Stimulated activated effector memory CD8-positive, alpha-beta T cell treated with anti-CD3 and anti-CD28 coated beads, Interleukin-12 subunit alpha, Interleukin-12 subunit beta, amount 100 ng/mL, for 72 hours (primary cell): Measurements from ENCODE around the gene ZNF136.

Source experiments
- ATAC-seq: fragments of 150-1000 bp; cut with Tn5 transposase; 2 replicates; pipeline ENCODE4 v1.10.0; 2021
- DNase-seq, 2 donors: peaks; one replicate each; pipeline ENCODE4 v3.0.0; 2021 to 2022; ENCODE audit warnings: low spot score in 2 of 2
- H3K27ac Mint-ChIP-seq: one replicate; pipeline ENCODE4 v1.8.0; 2022; ENCODE audit warnings: mild to moderate bottlenecking, mixed read lengths
- H3K36me3 Mint-ChIP-seq: one replicate; pipeline ENCODE4 v1.8.0; 2022; ENCODE audit warnings: mild to moderate bottlenecking, mixed read lengths
- H3K4me1 Mint-ChIP-seq: one replicate; pipeline ENCODE4 v1.8.0; 2022; ENCODE audit warnings: mixed read lengths
- H3K4me3 Mint-ChIP-seq: one replicate; pipeline ENCODE4 v1.8.0; 2022; ENCODE audit warnings: mild to moderate bottlenecking, mixed read lengths
- H3K9me3 Mint-ChIP-seq: one replicate; pipeline ENCODE4 v1.8.0; 2022; ENCODE audit warnings: mixed read lengths

ZNF136 gene

GRCh38 chr19:12159773-12160414 lies 3.0 kb upstream of the ZNF136 start:
- ATAC-seq, result no peak
- H3K9me3 Mint-ChIP-seq, result no peaks in the 10 kb centered on the region

GRCh38 chr19:12162513-12162881 lies 399 bp upstream of the ZNF136 start:
- Mint-ChIP-seq H3K4me3 (peak overlapping the region; percentile 99), H3K4me1 (peaks cover 33% of the 10 kb centered on the region), H3K36me3 (peaks cover 36% of the 10 kb centered on the region), H3K9me3 (no peaks in the 10 kb centered on the region), H3K27ac (peak overlapping the region; percentile 100)
- DNase-seq (no peak), ATAC-seq (peak; percentile 1)

More at GRCh38 chr19:12159773-12160414, 3.0 kb upstream of the ZNF136 start:
- Mint-ChIP-seq H3K4me1 (peaks cover 18% of the 10 kb centered on the region), H3K4me3 (no peak overlapping the region), H3K36me3 (peaks cover 16% of the 10 kb centered on the region), H3K27ac (no peak overlapping the region)
- DNase-seq, result no peak

GRCh38 chr19:12163826-12164225 lies 930 bp downstream of the ZNF136 start:
- ATAC-seq (no peak), DNase-seq (no peak)
- Mint-ChIP-seq H3K4me3 (peak overlapping the region; percentile 99), H3K4me1 (peaks cover 33% of the 10 kb centered on the region), H3K27ac (peak overlapping the region; percentile 100), H3K36me3 (peaks cover 48% of the 10 kb centered on the region), H3K9me3 (no peaks in the 10 kb centered on the region)

- H3K36me3 Mint-ChIP-seq, result peaks cover 76% of the 10 kb centered on the region
- H3K4me1 Mint-ChIP-seq, result peaks cover 33% of the 10 kb centered on the region
- H3K4me3 Mint-ChIP-seq, result no peak overlapping the region
- ATAC-seq (no peak), DNase-seq (no peak)
- H3K27ac Mint-ChIP-seq, result peak overlapping the region; percentile 61
- H3K9me3 Mint-ChIP-seq, result no peaks in the 10 kb centered on the region
These were observed 3.7 kb downstream of the ZNF136 start for GRCh38 chr19:12166626-12167025.

GRCh38 chr19:12180377-12180776 lies 17.5 kb downstream of the ZNF136 start:
- H3K4me1 Mint-ChIP-seq, result peaks cover 12% of the 10 kb centered on the region
- DNase-seq, result no peak
- H3K27ac Mint-ChIP-seq, result no peak overlapping the region
- H3K9me3 Mint-ChIP-seq, result peaks cover 9% of the 10 kb centered on the region
- no peak overlapping the region for H3K4me3 Mint-ChIP-seq
- no peak for ATAC-seq
- peaks cover 48% of the 10 kb centered on the region for H3K36me3 Mint-ChIP-seq

- Mint-ChIP-seq H3K9me3 (peaks cover 25% of the 10 kb centered on the region), H3K4me3 (no peak overlapping the region), H3K27ac (no peak overlapping the region), H3K4me1 (no peaks in the 10 kb centered on the region), H3K36me3 (peaks cover 76% of the 10 kb centered on the region)
- DNase-seq (no peak), ATAC-seq (no peak)
These were observed 24.7 kb downstream of the ZNF136 start for GRCh38 chr19:12187625-12188024.

GRCh38 chr19:12194827-12195731 lies 32.2 kb downstream of the ZNF136 start:
- ATAC-seq (peak; percentile 37), DNase-seq (peak in 1 of 2 donors; percentile 51)
- H3K27ac Mint-ChIP-seq, result no peak overlapping the region
- H3K9me3 Mint-ChIP-seq, result peaks cover 19% of the 10 kb centered on the region
- peak overlapping the region; percentile 34 for H3K4me3 Mint-ChIP-seq
- H3K4me1 Mint-ChIP-seq, result no peaks in the 10 kb centered on the region
- H3K36me3 Mint-ChIP-seq, result peaks cover 17% of the 10 kb centered on the region

- no peak for DNase-seq
- Mint-ChIP-seq H3K9me3 (peaks cover 20% of the 10 kb centered on the region), H3K4me3 (no peak overlapping the region), H3K27ac (no peak overlapping the region), H3K4me1 (no peaks in the 10 kb centered on the region), H3K36me3 (peaks cover 6% of the 10 kb centered on the region)
- no peak for ATAC-seq
These were observed 35.2 kb downstream of the ZNF136 start for GRCh38 chr19:12198136-12198535.

GRCh38 chr19:12199757-12200419 lies 37.0 kb downstream of the ZNF136 start:
- DNase-seq, result no peak
- Mint-ChIP-seq H3K4me3 (no peak overlapping the region), H3K27ac (no peak overlapping the region), H3K36me3 (peaks cover 6% of the 10 kb centered on the region), H3K4me1 (no peaks in the 10 kb centered on the region), H3K9me3 (peaks cover 25% of the 10 kb centered on the region)
- no peak for ATAC-seq

- H3K4me3 Mint-ChIP-seq, result no peak overlapping the region
- peaks cover 28% of the 10 kb centered on the region for H3K9me3 Mint-ChIP-seq
- no peaks in the 10 kb centered on the region for H3K4me1 Mint-ChIP-seq
- no peaks in the 10 kb centered on the region for H3K36me3 Mint-ChIP-seq
- no peak overlapping the region for H3K27ac Mint-ChIP-seq
- ATAC-seq (peak; percentile 74), DNase-seq (peak in 1 of 2 donors; percentile 52)
These were observed 39.4 kb downstream of the ZNF136 start for GRCh38 chr19:12202250-12202649.

- DNase-seq (no peak), ATAC-seq (no peak)
- Mint-ChIP-seq H3K4me3 (no peak overlapping the region), H3K4me1 (no peaks in the 10 kb centered on the region), H3K36me3 (no peaks in the 10 kb centered on the region), H3K9me3 (peaks cover 35% of the 10 kb centered on the region), H3K27ac (no peak overlapping the region)
These were observed 42.4 kb downstream of the ZNF136 start for GRCh38 chr19:12205296-12205695.

GRCh38 chr19:12208221-12208620 lies 45.3 kb downstream of the ZNF136 start:
- Mint-ChIP-seq H3K4me3 (no peak overlapping the region), H3K4me1 (no peaks in the 10 kb centered on the region), H3K36me3 (no peaks in the 10 kb centered on the region), H3K27ac (no peak overlapping the region), H3K9me3 (peaks cover 29% of the 10 kb centered on the region)
- ATAC-seq, result no peak
- no peak for DNase-seq

GRCh38 chr19:12217332-12217731 lies 54.4 kb downstream of the ZNF136 start:
- no peaks in the 10 kb centered on the region for H3K36me3 Mint-ChIP-seq
- ATAC-seq (no peak), DNase-seq (no peak)
- peaks cover 44% of the 10 kb centered on the region for H3K9me3 Mint-ChIP-seq
- no peak overlapping the region for H3K27ac Mint-ChIP-seq
- no peak overlapping the region for H3K4me3 Mint-ChIP-seq
- no peaks in the 10 kb centered on the region for H3K4me1 Mint-ChIP-seq

- Mint-ChIP-seq H3K36me3 (no peaks in the 10 kb centered on the region), H3K9me3 (peaks cover 10% of the 10 kb centered on the region), H3K27ac (no peak overlapping the region), H3K4me3 (no peak overlapping the region), H3K4me1 (no peaks in the 10 kb centered on the region)
- ATAC-seq (no peak), DNase-seq (no peak)
These were observed 60.2 kb downstream of the ZNF136 start for GRCh38 chr19:12222980-12223630.

- Mint-ChIP-seq H3K4me3 (no peak overlapping the region), H3K9me3 (peaks cover 4% of the 10 kb centered on the region), H3K4me1 (no peaks in the 10 kb centered on the region), H3K27ac (no peak overlapping the region), H3K36me3 (no peaks in the 10 kb centered on the region)
- no peak for ATAC-seq
- no peak for DNase-seq
These were observed 61.8 kb downstream of the ZNF136 start for GRCh38 chr19:12224676-12225075.
